Brain microvascular endothelial cell (primary cell): ENCODE data around the gene SLC25A42.

Experiments
- DNase-seq: peaks from one replicate; pipeline ENCODE4 v3.0.0-alpha.2; 2020
- H3K27ac ChIP-seq: fragments of 250-450 bp; sonication (Bioruptor Pico); 2 replicates; pipeline ENCODE4 v1.5.1; 2020; ENCODE audit warnings: mild to moderate bottlenecking, moderate library complexity
- H3K27me3 ChIP-seq: fragments of 250-450 bp; sonication (Bioruptor Pico); replicated peaks from 2 replicates; pipeline ENCODE4 v1.5.1; 2020; ENCODE audit warnings: mild to moderate bottlenecking
- H3K36me3 ChIP-seq: fragments of 250-450 bp; sonication (Bioruptor Pico); replicated peaks from 2 replicates; pipeline ENCODE4 v1.5.1; 2020; ENCODE audit warnings: mild to moderate bottlenecking
- H3K4me3 ChIP-seq: 2 replicates; pipeline ENCODE4 v1.5.1; 2011; ENCODE audit warnings: low read depth, mild to moderate bottlenecking, control low read depth, low read length, moderate library complexity
- in situ Hi-C: cut with HindIII; loops from 2 replicates; pipeline ENCODE4 v1.10.0; 2017; ENCODE audit warnings: low sequenced_read_pairs, low pct_ligation_motif_present
- TF ChIP-seq, protein P1 (sequence below): IDR thresholded peaks from 2 replicates; pipeline ENCODE4 v1.5.1; 2011; ENCODE audit warnings: low read depth, mild to moderate bottlenecking, moderate library complexity, low read length, control low read depth, inconsistent platforms; ENCODE audit errors: missing control alignments

SLC25A42 gene

DNA sequence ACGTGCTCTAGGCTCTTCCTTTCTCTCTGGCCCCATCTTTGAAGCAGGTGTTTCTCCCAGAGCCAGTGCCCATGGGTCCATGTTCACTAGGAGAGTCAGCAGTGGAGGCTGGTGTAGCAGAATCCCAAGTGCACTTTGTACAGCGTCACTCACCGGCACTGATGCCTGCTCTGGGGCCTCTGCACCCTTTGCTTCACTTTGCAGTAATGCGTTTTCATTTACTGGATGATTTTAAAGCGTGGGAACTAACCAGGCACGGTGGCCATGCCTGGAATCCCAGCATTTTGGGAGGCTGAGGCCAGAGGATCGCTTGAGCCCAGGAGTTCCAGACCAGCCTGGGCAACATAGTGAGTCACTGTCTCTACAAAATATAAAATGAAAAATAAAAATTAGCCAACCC is 30.7 kb downstream of the SLC25A42 start:
- TF ChIP-seq, protein P1, sequence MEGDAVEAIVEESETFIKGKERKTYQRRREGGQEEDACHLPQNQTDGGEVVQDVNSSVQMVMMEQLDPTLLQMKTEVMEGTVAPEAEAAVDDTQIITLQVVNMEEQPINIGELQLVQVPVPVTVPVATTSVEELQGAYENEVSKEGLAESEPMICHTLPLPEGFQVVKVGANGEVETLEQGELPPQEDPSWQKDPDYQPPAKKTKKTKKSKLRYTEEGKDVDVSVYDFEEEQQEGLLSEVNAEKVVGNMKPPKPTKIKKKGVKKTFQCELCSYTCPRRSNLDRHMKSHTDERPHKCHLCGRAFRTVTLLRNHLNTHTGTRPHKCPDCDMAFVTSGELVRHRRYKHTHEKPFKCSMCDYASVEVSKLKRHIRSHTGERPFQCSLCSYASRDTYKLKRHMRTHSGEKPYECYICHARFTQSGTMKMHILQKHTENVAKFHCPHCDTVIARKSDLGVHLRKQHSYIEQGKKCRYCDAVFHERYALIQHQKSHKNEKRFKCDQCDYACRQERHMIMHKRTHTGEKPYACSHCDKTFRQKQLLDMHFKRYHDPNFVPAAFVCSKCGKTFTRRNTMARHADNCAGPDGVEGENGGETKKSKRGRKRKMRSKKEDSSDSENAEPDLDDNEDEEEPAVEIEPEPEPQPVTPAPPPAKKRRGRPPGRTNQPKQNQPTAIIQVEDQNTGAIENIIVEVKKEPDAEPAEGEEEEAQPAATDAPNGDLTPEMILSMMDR, result no peak
- Histone ChIP-seq H3K27ac (no peak overlapping the region), H3K36me3 (no peaks in the 10 kb centered on the region), H3K4me3 (no peak overlapping the region), H3K27me3 (no peaks in the 10 kb centered on the region)
- in situ Hi-C loops, result no loop called here
- no peak for DNase-seq

DNA sequence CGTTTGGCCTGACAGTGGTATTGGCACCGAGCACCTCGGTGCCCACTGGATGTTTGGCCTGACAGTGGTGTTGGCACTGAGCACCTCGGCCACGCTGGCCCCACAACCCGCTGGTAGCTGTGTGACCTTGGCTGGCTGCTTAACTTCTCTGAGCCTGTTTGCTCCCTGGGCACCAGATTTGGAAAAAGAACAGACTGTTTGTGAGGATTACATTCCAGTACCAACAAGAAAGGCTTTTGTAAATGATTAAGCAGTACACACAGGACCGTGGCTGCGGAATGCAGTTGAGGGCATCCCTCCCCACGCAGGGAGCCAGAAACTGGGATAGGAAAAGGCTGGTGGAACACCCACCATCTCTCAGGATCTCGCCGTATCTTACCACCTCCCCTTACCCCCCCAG is 31.9 kb downstream of the SLC25A42 start:
- in situ Hi-C loops, result no loop called here
- Histone ChIP-seq H3K36me3 (no peaks in the 10 kb centered on the region), H3K4me3 (no peak overlapping the region), H3K27ac (no peak overlapping the region), H3K27me3 (no peaks in the 10 kb centered on the region)
- DNase-seq, result no peak
- TF ChIP-seq, protein P1, result no peak

DNA sequence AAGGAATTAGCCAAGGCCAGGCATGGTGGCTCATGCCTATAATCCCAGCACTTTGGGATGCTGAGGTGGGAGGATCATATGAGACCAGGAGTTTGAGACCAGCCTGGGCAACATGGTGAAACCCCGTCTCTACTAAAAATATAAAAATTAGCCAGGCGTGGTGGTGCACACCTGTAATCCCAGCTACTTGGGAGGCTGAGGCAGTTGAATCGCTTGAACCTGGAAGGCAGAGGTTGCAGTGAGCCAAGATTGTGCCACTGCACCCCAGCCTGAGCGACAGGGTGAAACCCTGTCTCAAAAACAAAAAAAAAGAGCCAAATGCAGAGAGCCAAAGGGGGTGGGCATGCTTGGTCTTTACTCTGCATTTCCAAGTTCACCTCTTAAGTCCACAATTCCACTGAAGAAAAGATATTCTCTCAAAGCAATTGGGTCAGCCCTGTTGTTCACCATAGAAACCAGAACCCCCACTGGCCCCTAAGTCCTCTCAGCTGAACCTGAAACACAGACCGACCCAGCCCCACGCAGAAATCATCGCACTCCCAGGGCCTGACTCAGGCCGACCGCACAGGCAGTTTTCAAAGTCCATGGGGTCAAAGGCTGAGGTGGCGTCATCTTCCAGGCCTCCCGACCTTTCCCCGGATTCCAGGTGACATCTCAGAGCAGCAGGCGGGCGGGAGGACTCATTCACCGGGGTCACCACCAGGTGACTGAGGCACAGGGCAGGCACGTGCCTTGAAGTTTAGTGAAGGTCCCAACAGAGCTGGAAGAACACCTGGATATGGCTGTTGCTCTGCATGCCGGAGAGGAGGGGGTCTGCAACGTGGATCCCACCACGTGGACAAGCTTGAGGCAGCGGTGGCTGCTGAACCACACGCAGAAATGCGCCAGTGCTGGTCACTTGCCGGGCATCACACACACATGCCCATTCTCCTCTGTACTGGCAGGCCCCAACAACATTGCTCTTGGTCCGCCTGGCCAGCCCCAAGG is 33.1 kb downstream of the SLC25A42 start:
- TF ChIP-seq, protein P1, result no peak
- in situ Hi-C loops, result no loop called here
- Histone ChIP-seq H3K27ac (no peak overlapping the region), H3K36me3 (no peaks in the 10 kb centered on the region), H3K4me3 (no peak overlapping the region), H3K27me3 (no peaks in the 10 kb centered on the region)
- DNase-seq, result no peak

DNA sequence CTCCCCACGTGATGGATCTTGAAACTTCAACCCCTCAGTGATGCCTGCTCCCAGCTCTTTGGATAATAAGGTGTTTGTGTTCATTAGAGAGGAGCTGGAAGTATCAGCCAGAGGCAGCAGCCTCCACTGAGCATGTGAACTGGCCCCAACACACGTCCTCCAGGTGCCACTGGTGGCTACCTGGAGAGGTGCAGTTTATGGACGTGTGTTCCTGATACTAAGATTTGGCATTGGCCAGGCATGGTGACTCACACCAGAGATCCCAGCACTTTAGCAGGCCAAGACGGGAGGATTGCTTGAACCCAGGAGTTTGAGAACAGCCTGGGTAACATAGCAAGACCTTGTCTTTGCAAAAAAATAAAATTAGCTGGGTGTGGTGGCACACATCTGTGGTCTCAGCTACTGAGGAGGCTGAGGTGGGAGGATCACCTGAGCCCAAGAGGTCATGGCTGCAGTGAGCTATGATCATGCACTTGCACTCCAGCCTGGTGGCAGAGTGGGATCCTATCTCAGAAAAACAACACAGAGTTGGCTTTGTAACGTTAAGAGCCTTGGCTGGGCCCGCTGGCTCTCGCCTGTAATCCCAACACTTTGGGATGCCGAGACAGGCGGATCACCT is 34.4 kb downstream of the SLC25A42 start:
- H3K27me3 ChIP-seq, result no peaks in the 10 kb centered on the region
- no peak overlapping the region for H3K27ac ChIP-seq
- no peaks in the 10 kb centered on the region for H3K36me3 ChIP-seq
- no peak for DNase-seq
- no peak overlapping the region for H3K4me3 ChIP-seq
- in situ Hi-C loops, result no loop called here
- TF ChIP-seq, protein P1, result no peak

DNA sequence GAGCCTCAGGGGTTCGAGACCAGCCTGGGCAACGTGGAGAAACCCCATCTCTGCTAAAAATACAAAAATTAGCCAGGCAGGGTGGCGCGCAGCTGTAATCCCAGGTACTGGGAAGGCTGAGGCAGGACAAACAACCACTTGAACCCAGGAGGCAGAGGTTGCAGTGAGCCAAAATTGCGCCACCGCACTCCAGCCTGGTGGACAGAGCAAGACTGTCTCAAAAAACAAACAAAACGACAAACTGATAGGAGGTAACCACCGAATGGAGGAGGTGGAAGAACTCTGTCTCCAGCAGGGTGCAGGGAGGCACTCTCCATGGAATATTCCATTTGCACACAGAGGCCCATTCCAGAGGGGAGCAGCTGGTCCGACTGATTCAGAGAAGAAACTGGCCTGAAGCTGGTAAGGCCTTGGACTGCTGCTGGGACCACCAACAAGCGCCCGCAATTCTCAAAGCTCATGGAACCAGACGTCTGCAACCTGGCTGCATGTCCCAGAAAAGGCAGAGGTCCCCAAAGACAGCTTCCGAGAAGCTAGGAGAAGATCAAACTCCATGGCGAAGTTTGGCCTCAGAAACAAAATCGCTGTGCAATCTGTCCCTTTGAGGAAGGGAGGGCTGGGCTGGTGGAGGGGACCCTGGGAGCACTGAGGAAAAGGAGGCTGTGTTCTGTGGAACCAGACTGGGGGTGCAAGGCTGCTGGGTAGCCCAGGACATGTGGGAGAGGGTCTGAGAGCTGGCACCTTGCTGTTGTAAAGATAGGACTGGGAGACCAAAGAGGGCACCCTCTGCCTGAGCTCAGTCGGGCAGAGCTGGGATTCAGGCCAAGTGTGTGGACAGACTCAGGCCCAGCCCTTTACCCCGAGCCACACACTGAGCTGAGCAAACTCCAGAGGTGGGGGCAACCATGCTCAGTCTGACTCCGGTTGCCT is 35.2 kb downstream of the SLC25A42 start:
- H3K4me3 ChIP-seq, result no peak overlapping the region
- no peak overlapping the region for H3K27ac ChIP-seq
- no peak for DNase-seq
- no peaks in the 10 kb centered on the region for H3K27me3 ChIP-seq
- H3K36me3 ChIP-seq, result no peaks in the 10 kb centered on the region
- TF ChIP-seq, protein P1, result no peak
- in situ Hi-C loops, result no loop called here
